Spleen (tissue), 11 donors: ENCODE data around the gene ZNF280D. TPM values are rescaled to one million over a fixed set of nuclear protein-coding genes. Genes with fewer than 3 reads are reported as not detected.

Experiments
- DNase-seq: peaks from one replicate; pipeline ENCODE4 v3.0.0-alpha.2; 2020
- H3K27ac ChIP-seq, 8 donors: fragments of 200-600 bp; sonication (generic) in 7 of 8; 1 replicate in 4 of 8; 2 replicates in 4 of 8; pipeline versions ENCODE4 v1.5.0 to v1.8.0; 2016 to 2021; ENCODE audit warnings: inconsistent platforms in 4 of 8, mild to moderate bottlenecking in 4 of 8, moderate library complexity in 1 of 8
- H3K27me3 ChIP-seq, 7 donors: fragments of 200-600 bp; sonication (generic) in 6 of 7; replicated peaks in 1 of 7; 1 replicate in 4 of 7; 2 replicates in 3 of 7; pipeline versions ENCODE4 v1.5.0 to v1.8.0; 2016 to 2021; ENCODE audit warnings: inconsistent platforms in 3 of 7, mild to moderate bottlenecking in 1 of 7
- H3K36me3 ChIP-seq, 6 donors: fragments of 200-600 bp; sonication (generic) in 5 of 6; 1 replicate in 4 of 6; 2 replicates in 2 of 6; pipeline versions ENCODE4 v1.5.0 to v1.8.0; 2016 to 2021; ENCODE audit warnings: inconsistent platforms in 2 of 6
- H3K4me1 ChIP-seq, 6 donors: fragments of 200-600 bp; sonication (generic) in 5 of 6; 1 replicate in 3 of 6; 2 replicates in 3 of 6; pipeline versions ENCODE4 v1.5.0 to v1.8.0; 2016 to 2021; ENCODE audit warnings: inconsistent platforms in 3 of 6
- H3K4me3 ChIP-seq, 8 donors: fragments of 200-600 bp; sonication (generic) in 7 of 8; 1 replicate in 4 of 8; 2 replicates in 4 of 8; pipeline versions ENCODE4 v1.5.0 to v1.8.0; 2016 to 2021; ENCODE audit warnings: inconsistent platforms in 4 of 8, mild to moderate bottlenecking in 4 of 8, moderate library complexity in 2 of 8
- H3K9me3 ChIP-seq, 8 donors: fragments of 200-600 bp; sonication (generic) in 7 of 8; 1 replicate in 4 of 8; 2 replicates in 4 of 8; pipeline versions ENCODE4 v1.5.0 to v1.8.0; 2016 to 2021; ENCODE audit warnings: inconsistent platforms in 4 of 8
- CTCF ChIP-seq, 11 experiments: fragments of 200-600 bp in 7 of 11; fragments of 450-650 bp in 4 of 11; sonication (generic) in 4 of 11; IDR thresholded peaks in 8 of 11; conservative IDR thresholded peaks in 3 of 11; 1 replicate in 7 of 11; 2 replicates in 4 of 11; pipeline versions ENCODE4 v1.4.0 to v1.8.0; 2016 to 2021; ENCODE audit warnings: antibody characterized with exemption in 11 of 11, inconsistent platforms in 4 of 11, mild to moderate bottlenecking in 1 of 11
- POLR2A ChIP-seq, 3 donors: fragments of 450-650 bp; IDR thresholded peaks; one replicate each; pipeline ENCODE4 v1.5.1; 2017; ENCODE audit warnings: antibody characterized with exemption in 3 of 3, mild to moderate bottlenecking in 1 of 3
- POLR2AphosphoS5 ChIP-seq, 3 donors: sonication (generic); formaldehyde crosslinking; IDR thresholded peaks; one replicate each; pipeline ENCODE4 v1.5.1; 2017; ENCODE audit warnings: antibody characterized with exemption in 3 of 3
- WGBS, 5 donors: extraction: QIAGEN DNeasy Blood & Tissue Kit in 3 of 5; methylation state at CpG; one replicate each; pipeline versions ENCODE4 v1.1.5 to v1.1.7; 2013 to 2018; 5-methylcytosine and 5-hydroxymethylcytosine counted together
- intact Hi-C: fragments of 100-400 bp; cut with DNase I; formaldehyde crosslinking; loops from one replicate; pipeline ENCODE4 v1.15.0; 2023; ENCODE audit warnings: low total_unique reads
- polyA plus RNA-seq, 3 donors: library from polyadenylated mRNA; stranded (reverse); fragments of 200-250 nt; gene quantifications; one replicate each; pipeline ENCODE4 v1.2.1, GENCODE V29; 2013
- total RNA-seq, 7 donors: library from RNA; depleted of rRNA in 3 of 7; stranded (reverse); fragments of >200 nt in 3 of 7; fragmentation: NEBNext Ultra II Directional in 4 of 7; extraction: Animal tissue kit (Norgen Biotek cat#: 25700) in 4 of 7; gene quantifications; one replicate each; pipeline versions ENCODE4 v1.1.0 to v1.2.1, GENCODE V29; 2016 to 2021
- donor health status: healthy with polysubstance abuse.
- donor health status: DM: no; HTN: no; CAD: no; lungs with moderate emphysema.
- donor health status: DM: no; HTN: no; CAD: no.
- donor health status: Bipolar disorder and iron deficiency.
- donor health status: healthy.
- donor health status: DM: no; HTN: no; CAD: no.
- donor health status: DM: yes; HTN: yes; CAD: no.

The ZNF280D gene
- total and polyA plus RNA-seq, 10 donors, result 15.5 to 71.3 (median 44.4) TPM

- intact Hi-C loops, result no loop called here
- H3K27me3 ChIP-seq, result no peaks in the 10 kb centered on the region
- WGBS, 5 donors, result 75 to 89% (median 81%) methylated on average over 2 of the region's 2 CpGs
- no peak overlapping the region for H3K27ac ChIP-seq
- H3K36me3 ChIP-seq, result no peaks in the 10 kb centered on the region
- no peak overlapping the region for H3K4me3 ChIP-seq
- peaks cover 0 to 7% (median 0%) of the 10 kb centered on the region in 6 donors for H3K4me1 ChIP-seq
- DNase-seq, result no peak
- H3K9me3 ChIP-seq, result no peaks in the 10 kb centered on the region
- TF ChIP-seq CTCF (IDR thresholded peaks at IDR 0.05 in 8 of 11, conservative IDR thresholded peaks at IDR 0.05 in 3 of 11) (no peak), POLR2AphosphoS5 (IDR thresholded peaks at IDR 0.05) (no peak), POLR2A (IDR thresholded peaks at IDR 0.05) (no peak)
Observed at GRCh38 chr15:56778761-56779160, 45.5 kb upstream of the ZNF280D start.

GRCh38 chr15:56776839-56777238 is 43.5 kb upstream of the ZNF280D start:
- H3K27ac ChIP-seq, result no peak overlapping the region
- no peak overlapping the region for H3K4me3 ChIP-seq
- TF ChIP-seq CTCF (IDR thresholded peaks at IDR 0.05 in 8 of 11, conservative IDR thresholded peaks at IDR 0.05 in 3 of 11), result no peak
- TF ChIP-seq POLR2AphosphoS5 (IDR thresholded peaks at IDR 0.05), result no peak
- no peak for TF ChIP-seq POLR2A (IDR thresholded peaks at IDR 0.05)
- WGBS, 5 donors, result 81 to 96% (median 92%) methylated on average over 3 of the region's 3 CpGs
- peaks cover 0 to 10% (median 0%) of the 10 kb centered on the region in 6 donors for H3K4me1 ChIP-seq
- DNase-seq, result no peak
- intact Hi-C loops, result no loop called here
- no peaks in the 10 kb centered on the region for H3K36me3 ChIP-seq
- H3K9me3 ChIP-seq, result no peaks in the 10 kb centered on the region
- H3K27me3 ChIP-seq, result no peaks in the 10 kb centered on the region

- Histone ChIP-seq H3K4me1 (peaks cover 0 to 10% (median 0%) of the 10 kb centered on the region in 6 donors), H3K27me3 (no peaks in the 10 kb centered on the region), H3K36me3 (no peaks in the 10 kb centered on the region), H3K27ac (no peak overlapping the region), H3K9me3 (no peaks in the 10 kb centered on the region), H3K4me3 (no peak overlapping the region)
- intact Hi-C loops, result no loop called here
- 45 to 69% (median 58%) methylated on average over 1 of the region's 1 CpG for WGBS, 5 donors
- no peak for DNase-seq
- TF ChIP-seq POLR2A (IDR thresholded peaks at IDR 0.05) (no peak), CTCF (IDR thresholded peaks at IDR 0.05 in 8 of 11, conservative IDR thresholded peaks at IDR 0.05 in 3 of 11) (no peak), POLR2AphosphoS5 (IDR thresholded peaks at IDR 0.05) (no peak)
Observed at GRCh38 chr15:56775641-56776040, 42.3 kb upstream of the ZNF280D start.

GRCh38 chr15:56774356-56774755 is 41.0 kb upstream of the ZNF280D start:
- no peak for DNase-seq
- WGBS, 5 donors, result 31 to 77% (median 45%) methylated on average over 2 of the region's 2 CpGs
- H3K4me3 ChIP-seq, result no peak overlapping the region

More at GRCh38 chr15:56774356-56774755, 41.0 kb upstream of the ZNF280D start:
- no peaks in the 10 kb centered on the region for H3K9me3 ChIP-seq
- H3K36me3 ChIP-seq, result no peaks in the 10 kb centered on the region
- H3K27ac ChIP-seq, result no peak overlapping the region
- H3K4me1 ChIP-seq, result peaks cover 0 to 10% (median 0%) of the 10 kb centered on the region in 6 donors
- no peaks in the 10 kb centered on the region for H3K27me3 ChIP-seq
- intact Hi-C loops, result no loop called here
- TF ChIP-seq CTCF (IDR thresholded peaks at IDR 0.05 in 8 of 11, conservative IDR thresholded peaks at IDR 0.05 in 3 of 11) (no peak), POLR2AphosphoS5 (IDR thresholded peaks at IDR 0.05) (no peak), POLR2A (IDR thresholded peaks at IDR 0.05) (no peak)
